Panc1 (cell line): ENCODE results near the gene PINK1.

Source experiments
- POLR2AphosphoS5 ChIP-seq: IDR thresholded peaks from 2 replicates; pipeline ENCODE4 v1.6.1; 2012; ENCODE audit warnings: mild to moderate bottlenecking, low read depth, low read length, moderate library complexity
- SIN3A ChIP-seq: IDR thresholded peaks from 2 replicates; pipeline ENCODE4 v1.6.1; 2012; ENCODE audit warnings: low read depth, mild to moderate bottlenecking, low read length, moderate library complexity, borderline replicate concordance; ENCODE audit not compliant: insufficient read depth
- TF ChIP-seq, protein P1 (sequence below): fragments of 450-650 bp; IDR thresholded peaks from 2 replicates; pipeline ENCODE4 v1.5.1; 2017; ENCODE audit warnings: mild to moderate bottlenecking
- TF ChIP-seq, protein P2 (sequence below), 2 experiments: IDR thresholded peaks; 2 replicates each; pipeline ENCODE4 v1.6.1; 2011 to 2012; ENCODE audit warnings: low read depth in 2 of 2, control low read depth in 1 of 2, low read length in 1 of 2, mild to moderate bottlenecking in 1 of 2, moderate library complexity in 1 of 2; ENCODE audit not compliant: insufficient read depth in 1 of 2

DNA sequence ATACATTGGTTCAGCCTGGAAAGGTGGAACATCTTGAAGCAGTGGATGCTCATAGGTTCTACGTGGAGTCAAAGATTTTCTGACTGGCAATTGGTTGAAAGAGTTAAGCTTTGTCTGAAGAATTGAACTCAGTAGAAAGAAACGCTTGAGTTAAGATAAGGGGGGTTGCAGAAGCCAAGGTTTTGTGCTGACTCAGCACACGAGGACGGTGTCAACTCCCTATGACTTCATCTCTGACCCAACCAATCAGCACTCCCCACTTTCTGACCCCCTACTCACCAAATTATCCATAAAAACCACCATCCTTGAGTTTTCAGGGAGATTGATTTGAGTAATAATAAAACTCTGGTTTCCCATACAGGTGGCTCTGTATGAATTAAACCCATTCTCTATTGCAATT, 2.5 kb upstream of the PINK1 start:
- TF ChIP-seq, protein P1, sequence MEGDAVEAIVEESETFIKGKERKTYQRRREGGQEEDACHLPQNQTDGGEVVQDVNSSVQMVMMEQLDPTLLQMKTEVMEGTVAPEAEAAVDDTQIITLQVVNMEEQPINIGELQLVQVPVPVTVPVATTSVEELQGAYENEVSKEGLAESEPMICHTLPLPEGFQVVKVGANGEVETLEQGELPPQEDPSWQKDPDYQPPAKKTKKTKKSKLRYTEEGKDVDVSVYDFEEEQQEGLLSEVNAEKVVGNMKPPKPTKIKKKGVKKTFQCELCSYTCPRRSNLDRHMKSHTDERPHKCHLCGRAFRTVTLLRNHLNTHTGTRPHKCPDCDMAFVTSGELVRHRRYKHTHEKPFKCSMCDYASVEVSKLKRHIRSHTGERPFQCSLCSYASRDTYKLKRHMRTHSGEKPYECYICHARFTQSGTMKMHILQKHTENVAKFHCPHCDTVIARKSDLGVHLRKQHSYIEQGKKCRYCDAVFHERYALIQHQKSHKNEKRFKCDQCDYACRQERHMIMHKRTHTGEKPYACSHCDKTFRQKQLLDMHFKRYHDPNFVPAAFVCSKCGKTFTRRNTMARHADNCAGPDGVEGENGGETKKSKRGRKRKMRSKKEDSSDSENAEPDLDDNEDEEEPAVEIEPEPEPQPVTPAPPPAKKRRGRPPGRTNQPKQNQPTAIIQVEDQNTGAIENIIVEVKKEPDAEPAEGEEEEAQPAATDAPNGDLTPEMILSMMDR, result no peak
- TF ChIP-seq, protein P2, sequence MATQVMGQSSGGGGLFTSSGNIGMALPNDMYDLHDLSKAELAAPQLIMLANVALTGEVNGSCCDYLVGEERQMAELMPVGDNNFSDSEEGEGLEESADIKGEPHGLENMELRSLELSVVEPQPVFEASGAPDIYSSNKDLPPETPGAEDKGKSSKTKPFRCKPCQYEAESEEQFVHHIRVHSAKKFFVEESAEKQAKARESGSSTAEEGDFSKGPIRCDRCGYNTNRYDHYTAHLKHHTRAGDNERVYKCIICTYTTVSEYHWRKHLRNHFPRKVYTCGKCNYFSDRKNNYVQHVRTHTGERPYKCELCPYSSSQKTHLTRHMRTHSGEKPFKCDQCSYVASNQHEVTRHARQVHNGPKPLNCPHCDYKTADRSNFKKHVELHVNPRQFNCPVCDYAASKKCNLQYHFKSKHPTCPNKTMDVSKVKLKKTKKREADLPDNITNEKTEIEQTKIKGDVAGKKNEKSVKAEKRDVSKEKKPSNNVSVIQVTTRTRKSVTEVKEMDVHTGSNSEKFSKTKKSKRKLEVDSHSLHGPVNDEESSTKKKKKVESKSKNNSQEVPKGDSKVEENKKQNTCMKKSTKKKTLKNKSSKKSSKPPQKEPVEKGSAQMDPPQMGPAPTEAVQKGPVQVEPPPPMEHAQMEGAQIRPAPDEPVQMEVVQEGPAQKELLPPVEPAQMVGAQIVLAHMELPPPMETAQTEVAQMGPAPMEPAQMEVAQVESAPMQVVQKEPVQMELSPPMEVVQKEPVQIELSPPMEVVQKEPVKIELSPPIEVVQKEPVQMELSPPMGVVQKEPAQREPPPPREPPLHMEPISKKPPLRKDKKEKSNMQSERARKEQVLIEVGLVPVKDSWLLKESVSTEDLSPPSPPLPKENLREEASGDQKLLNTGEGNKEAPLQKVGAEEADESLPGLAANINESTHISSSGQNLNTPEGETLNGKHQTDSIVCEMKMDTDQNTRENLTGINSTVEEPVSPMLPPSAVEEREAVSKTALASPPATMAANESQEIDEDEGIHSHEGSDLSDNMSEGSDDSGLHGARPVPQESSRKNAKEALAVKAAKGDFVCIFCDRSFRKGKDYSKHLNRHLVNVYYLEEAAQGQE (IDR thresholded peaks at IDR 0.05; ENCODE audit: insufficient read depth in 1 of 2, low read depth in 2 of 2, low read length in 1 of 2), result no peak
- TF ChIP-seq POLR2AphosphoS5 (no peak), SIN3A (no peak)
